ENCODE data around the gene PLCD1.
"Not testable (repeated sequence)": the region's sequence is repeated elsewhere in the genome, so short reads cannot be mapped to it uniquely, and the experiment has no call there.

The PLCD1 gene

GRCh38 chr3:38029400-38030125 is at the start of gene PLCD1:
TSS of gene PLCD1 (minus strand) at chr3:38029642. CDS start at chr3:38029539, 103 bp downstream.
- DNase-seq: peak; percentile 29

- not testable (repeated sequence) for DNase-seq
Observed at GRCh38 chr3:38077073-38077472, 47.6 kb upstream of the PLCD1 start.

GRCh38 chr3:38070013-38070412 is 40.6 kb upstream of the PLCD1 start:
- no peak for DNase-seq

GRCh38 chr3:38067508-38068233 is 38.2 kb upstream of the PLCD1 start:
- DNase-seq: no peak

- not testable (repeated sequence) for DNase-seq
Observed at GRCh38 chr3:38064453-38064852, 35.0 kb upstream of the PLCD1 start.

- no peak for DNase-seq
Observed at GRCh38 chr3:38062809-38063208, 33.4 kb upstream of the PLCD1 start.

GRCh38 chr3:38059591-38059990 is 30.1 kb upstream of the PLCD1 start:
- no peak for DNase-seq

GRCh38 chr3:38059148-38059547 is 29.7 kb upstream of the PLCD1 start:
- DNase-seq: no peak

- DNase-seq: no peak
Observed at GRCh38 chr3:38054499-38055001, 25.1 kb upstream of the PLCD1 start.

- not testable (repeated sequence) for DNase-seq
Observed at GRCh38 chr3:38053813-38054498, 24.5 kb upstream of the PLCD1 start.

- not testable (repeated sequence) for DNase-seq
Observed at GRCh38 chr3:38053286-38053685, 23.8 kb upstream of the PLCD1 start.

- DNase-seq: no peak
Observed at GRCh38 chr3:38051131-38051530, 21.7 kb upstream of the PLCD1 start.

GRCh38 chr3:38049358-38050126 is 20.1 kb upstream of the PLCD1 start:
- no peak for DNase-seq

- DNase-seq: no peak
Observed at GRCh38 chr3:38047896-38048295, 18.5 kb upstream of the PLCD1 start.

GRCh38 chr3:38046821-38047220 is 17.4 kb upstream of the PLCD1 start:
- no peak for DNase-seq

GRCh38 chr3:38046027-38046426 is 16.6 kb upstream of the PLCD1 start:
- DNase-seq: no peak

GRCh38 chr3:38043486-38043885 is 14.0 kb upstream of the PLCD1 start:
- no peak for DNase-seq

GRCh38 chr3:38040401-38040800 is 11.0 kb upstream of the PLCD1 start:
- no peak for DNase-seq

- no peak for DNase-seq
Observed at GRCh38 chr3:38039899-38040261, 10.4 kb upstream of the PLCD1 start.

- DNase-seq: peak; percentile 51
Observed at GRCh38 chr3:38039101-38039898, 9.9 kb upstream of the PLCD1 start, which contains the start of gene DLEC1. TSS of gene DLEC1 (plus strand) at chr3:38039208. CDS start at chr3:38039226, 18 bp downstream.

GRCh38 chr3:38038447-38038911 is 9.0 kb upstream of the PLCD1 start:
- DNase-seq: no peak

GRCh38 chr3:38036906-38037305 is 7.5 kb upstream of the PLCD1 start:
- DNase-seq: no peak
